Ramos (cell line): Measurements from ENCODE around the gene STX11.
"Not testable (repeated sequence)": the region's sequence is repeated elsewhere in the genome, so short reads cannot be mapped to it uniquely, and the experiment has no call there.

Experiments used
- in situ Hi-C: fragments of 300-500 bp; cut with MboI; formaldehyde crosslinking; loops from one replicate; pipeline ENCODE4 v1.14.3; 2022; ENCODE audit warnings: low sequenced_read_pairs; ENCODE audit not compliant: unreplicated experiment

The STX11 gene

DNA sequence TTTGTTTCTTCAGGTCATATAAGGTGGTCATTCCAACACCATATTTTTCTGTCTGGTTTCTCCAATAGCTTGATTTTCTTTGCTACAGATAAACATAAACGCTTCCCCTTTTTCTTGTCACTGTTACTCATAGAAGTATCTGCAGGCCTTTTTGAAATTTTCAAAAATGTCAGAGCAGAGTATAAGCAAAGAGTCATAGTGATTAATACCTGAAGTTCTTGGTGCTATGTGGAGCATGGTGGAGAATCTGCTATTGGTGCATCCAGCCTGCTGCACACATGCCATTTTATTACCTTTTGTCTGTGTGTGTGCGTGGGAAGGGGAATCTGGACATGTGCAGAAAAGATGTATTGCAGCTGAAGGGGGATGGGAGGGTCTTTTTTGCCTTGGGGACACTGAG, 19.7 kb downstream of the STX11 start:
- in situ Hi-C loops: no loop called here

DNA sequence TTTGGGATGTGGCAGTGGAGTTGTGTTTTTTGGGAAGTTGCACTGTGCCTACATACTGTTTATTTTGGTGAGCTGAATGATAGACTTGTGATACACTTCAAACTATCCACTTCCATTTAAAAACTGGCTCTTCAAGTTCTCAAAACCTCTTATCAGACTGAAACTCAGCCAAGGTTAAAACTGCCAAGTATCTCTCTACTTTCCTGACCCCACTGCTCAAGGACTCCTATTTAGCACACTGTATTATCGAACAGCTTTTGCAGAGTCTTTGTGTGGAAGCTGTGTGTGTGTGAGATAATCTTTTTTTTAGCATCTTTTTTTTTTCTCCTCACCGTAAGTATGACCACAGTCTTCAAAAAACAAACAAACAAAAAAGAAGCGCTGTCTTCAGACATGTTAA, 21.1 kb downstream of the STX11 start:
- in situ Hi-C loops: no loop called here

DNA sequence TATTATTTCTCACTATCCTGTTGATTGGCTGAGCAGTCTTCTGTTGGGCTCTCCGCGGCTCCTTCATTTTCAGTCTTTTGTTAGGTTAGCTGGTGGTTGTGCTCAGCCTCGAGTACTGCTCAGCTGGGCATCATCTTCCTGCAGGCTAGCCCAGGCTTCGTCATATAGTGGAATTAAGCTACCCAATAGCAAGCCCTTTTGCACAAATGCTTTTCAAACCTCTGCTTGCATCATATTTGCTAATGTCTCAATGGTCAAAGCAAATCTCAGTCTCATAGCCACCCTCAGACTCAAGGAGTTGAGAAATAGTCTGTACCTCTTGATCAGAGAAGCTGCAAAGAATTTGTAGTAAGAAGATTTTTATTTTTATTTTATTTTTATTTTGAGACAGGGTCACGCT, 23.7 kb downstream of the STX11 start:
- in situ Hi-C loops: no loop called here

DNA sequence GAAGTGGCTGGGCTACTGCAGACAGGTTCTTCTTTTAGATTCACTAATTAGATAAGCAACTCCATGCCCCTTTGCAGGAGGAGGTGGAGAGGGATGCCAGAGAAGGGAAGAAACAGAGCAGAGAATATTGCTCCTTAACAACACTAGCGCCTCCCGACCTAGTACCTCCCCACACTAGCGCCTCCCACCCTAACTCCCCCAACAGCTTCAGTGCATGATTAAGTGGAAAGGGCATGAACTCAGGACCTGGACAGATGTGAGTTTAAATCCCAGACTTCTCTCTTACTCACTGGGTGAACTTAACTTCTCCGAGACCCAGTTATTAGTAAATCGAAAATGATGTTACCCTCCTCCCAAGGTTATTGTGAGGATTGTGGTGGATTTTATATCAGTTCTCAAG, 25.7 kb downstream of the STX11 start:
- in situ Hi-C loops: no loop called here

DNA sequence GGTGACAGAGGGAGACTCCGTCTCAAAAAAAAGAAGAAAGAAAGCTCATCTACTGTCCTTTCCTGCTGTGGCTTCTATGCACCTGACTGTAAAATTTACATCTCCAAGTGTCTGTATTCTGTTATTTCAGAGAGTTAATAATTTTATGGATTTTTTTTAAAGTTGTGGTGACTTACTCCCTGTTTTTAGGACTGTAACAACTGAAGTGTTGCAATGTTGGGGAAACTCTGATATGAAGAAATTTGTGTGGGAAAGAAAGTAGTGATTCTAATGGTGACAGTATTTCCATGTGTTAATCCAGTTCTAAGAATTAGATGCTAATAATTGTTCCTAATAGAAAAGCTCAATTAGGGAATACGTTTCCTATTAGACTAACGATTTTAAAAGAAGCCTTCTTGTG, 27.4 kb downstream of the STX11 start:
- in situ Hi-C loops: no loop called here

DNA sequence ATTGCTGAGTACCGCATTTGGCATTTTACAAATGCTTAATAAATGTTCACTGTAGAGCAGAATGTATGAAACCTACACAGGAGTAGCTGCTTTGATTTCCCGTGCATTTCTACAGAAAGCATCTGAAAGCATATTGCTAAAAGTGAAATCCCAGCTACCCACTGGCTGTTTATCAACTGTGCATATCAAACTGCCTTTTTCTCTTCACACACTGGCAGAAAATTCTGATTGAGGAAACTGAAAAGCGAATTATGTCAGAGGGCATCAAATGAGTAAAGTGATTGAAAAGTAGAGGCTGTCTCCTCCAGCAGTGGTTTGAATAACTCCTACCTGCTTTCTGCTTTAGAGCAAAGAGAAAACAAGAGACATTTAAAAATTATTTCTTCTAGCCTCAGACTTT, 28.0 kb downstream of the STX11 start:
- in situ Hi-C loops: no loop called here

DNA sequence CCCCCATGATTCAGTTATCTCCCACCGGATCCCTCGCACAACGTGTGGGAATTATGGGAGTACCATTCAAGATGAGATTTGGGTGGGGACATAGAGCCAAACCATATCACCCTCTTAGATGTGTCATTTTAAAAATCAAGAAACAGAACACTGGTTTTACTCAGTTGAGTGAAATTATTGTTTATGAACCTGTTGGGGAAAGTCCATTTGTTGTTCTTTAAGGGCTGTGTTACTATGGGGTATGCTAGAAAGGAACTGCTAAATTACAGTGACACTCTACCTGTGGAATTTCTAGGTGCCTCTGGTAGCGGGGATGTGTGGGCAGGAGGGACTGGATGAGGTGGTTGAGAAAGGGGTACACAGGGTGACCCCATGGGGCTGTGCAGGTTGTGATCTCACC, 28.9 kb downstream of the STX11 start:
- in situ Hi-C loops: no loop called here

DNA sequence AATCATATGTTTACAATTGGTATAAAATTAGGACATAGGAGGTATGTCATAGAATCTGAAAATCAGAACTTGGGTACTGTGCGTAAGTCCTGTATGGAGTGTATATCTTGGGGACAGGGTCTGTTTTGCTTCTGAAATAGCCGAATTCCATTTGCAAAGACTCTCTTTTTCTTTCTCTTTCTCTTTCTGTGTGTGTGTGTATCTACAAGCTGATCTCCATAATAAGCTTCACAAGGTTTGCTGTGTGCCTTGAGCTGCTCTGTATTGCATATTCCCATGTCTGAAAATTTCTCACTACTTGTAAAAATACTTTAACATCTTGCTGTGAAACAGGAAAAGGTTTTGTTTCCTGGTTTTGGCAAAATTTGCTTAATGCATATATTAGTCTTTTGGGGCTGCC, 29.5 kb downstream of the STX11 start:
- in situ Hi-C loops: no loop called here

DNA sequence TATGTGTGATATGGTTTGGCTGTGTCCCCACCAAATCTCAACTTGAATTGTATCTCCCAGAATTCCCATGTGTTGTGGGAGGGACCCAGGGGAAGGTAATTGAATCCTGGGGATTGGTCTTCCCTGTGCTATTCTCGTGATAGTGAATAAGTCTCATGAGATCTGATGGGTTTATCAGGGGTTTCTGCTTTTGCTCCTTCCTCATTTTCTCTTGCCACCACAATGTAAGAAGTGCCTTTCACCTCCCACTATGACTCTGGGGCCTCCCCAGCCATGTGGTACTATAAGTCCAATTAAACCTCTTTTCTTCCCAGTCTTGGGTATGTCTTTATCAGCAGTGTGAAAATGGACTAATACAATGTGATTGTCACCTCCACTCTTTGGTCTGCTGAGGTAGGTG, 30.0 kb downstream of the STX11 start:
- in situ Hi-C loops: not testable (repeated sequence)

DNA sequence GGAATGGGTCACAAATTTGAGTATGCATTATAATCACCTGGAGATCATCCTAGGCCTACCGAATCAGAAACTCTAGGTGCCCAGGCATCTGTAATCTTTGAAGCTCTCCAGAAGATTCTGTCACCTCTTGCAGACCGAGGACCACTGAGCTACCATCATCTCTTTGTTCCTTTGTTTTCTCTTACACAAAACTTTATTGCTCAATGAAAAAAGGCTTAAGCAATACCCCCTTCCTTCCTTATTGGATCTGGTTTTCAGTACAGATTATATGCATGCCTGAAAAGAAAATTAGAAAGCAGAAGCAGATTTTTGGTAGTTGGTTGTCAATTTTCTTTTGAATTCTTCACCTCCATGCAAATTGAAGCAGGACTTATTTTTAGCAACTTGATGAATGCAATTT, 31.3 kb downstream of the STX11 start:
- in situ Hi-C loops: no loop called here

DNA sequence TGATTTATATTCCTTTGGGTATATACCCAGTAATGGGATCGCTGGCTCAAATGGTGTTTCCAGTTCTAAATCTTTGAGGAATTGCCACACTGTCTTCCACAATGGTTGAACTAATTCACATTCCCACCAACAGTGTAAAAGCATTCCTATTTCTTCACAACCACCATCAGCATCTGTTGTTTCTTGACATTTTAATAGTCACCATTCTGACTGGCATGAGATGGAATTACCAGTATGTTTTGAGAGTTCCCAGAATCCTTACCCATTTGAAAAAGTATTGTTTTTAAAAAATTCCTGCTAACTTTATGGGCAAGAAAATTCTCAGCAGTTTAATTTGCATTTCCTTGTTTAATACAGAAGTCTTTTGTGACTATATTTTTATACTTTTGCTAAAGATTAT, 33.9 kb downstream of the STX11 start:
- in situ Hi-C loops: not testable (repeated sequence)

DNA sequence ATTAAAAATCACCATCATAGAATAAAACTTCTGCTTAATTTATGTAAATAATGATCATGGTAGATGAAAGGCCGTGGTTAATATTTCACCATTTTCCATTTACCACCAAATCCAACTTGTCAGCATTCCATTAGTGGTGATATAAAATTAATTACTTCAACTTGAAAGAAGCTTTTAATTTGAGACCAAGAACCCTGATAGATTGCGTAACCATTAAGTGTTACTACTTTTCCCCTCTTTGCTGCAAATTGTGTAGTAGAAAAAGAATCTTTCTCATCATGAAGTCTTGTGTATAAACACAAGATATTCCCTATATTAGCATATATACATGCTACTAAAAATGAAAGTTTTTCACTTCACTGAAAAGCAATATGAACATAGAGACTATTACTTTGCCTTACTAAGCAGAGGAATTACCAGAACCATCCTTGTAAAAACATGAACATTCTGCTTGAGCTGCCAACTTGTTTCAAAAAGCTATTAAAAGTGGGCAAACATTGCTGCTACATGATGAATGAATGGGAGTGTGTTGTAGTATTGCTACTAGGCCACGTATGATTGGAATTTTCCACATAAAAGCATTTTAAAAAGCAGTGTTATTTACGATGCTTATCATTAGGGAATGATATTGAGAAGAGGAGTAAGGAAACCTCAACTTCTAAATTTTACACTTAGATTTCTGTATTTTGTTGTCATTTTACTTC, 35.0 kb downstream of the STX11 start:
- in situ Hi-C loops: no loop called here

DNA sequence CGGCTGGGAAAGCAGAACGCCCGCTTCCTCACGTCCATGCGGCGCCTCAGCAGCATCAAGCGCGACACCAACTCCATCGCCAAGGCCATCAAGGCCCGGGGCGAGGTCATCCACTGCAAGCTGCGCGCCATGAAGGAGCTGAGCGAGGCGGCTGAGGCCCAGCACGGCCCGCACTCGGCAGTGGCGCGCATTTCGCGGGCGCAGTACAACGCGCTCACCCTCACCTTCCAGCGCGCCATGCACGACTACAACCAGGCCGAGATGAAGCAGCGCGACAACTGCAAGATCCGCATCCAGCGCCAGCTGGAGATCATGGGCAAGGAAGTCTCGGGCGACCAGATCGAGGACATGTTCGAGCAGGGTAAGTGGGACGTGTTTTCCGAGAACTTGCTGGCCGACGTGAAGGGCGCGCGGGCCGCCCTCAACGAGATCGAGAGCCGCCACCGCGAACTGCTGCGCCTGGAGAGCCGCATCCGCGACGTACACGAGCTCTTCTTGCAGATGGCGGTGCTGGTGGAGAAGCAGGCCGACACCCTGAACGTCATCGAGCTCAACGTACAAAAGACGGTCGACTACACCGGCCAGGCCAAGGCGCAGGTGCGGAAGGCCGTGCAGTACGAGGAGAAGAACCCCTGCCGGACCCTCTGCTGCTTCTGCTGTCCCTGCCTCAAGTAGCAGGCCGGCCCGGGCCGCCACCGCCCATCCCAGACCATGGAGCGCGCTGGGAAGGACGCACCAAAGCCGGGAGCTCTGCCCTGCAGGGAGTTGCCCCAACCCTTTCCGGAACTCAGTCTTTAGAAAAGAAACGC, 36.7 kb downstream of the STX11 start:
- in situ Hi-C loops: no loop called here

DNA sequence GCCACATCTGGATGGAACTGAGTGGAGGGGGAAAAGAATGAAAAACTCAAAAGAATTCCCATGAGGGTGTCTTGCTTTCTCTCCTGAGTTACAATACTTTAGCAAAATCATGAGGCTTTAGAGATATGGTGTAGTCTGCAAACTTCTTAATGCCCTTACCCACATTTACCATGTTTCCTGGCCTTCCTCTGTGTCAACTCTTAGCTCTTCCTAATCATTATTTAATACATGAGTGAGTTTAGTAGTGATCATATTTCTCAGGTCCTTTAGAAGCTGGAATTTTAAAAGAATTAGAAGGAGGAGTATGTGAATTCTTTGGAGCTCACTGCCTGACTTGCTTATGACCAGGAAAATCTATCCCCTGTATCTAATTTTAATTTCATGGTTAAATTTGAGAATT, 39.0 kb downstream of the STX11 start:
- in situ Hi-C loops: no loop called here

DNA sequence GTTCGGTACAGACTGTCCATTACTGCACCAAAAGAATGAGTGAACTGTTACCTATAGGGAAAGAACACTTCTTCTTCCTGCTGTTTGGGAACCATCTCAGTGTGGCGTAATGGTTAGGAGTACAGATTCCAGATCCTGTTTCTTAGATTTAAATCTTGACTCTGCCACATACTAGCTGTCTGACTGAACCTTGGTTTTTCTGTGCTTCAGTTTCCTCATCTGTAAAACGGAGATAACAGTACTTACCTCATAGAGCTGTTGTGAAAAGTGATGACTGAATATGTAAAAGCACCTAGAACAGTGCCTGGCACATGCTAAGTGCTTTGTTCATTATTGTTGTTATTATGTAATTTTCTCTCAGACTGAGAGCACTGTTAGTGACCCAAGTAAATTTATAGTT, 39.8 kb downstream of the STX11 start:
- in situ Hi-C loops: no loop called here

DNA sequence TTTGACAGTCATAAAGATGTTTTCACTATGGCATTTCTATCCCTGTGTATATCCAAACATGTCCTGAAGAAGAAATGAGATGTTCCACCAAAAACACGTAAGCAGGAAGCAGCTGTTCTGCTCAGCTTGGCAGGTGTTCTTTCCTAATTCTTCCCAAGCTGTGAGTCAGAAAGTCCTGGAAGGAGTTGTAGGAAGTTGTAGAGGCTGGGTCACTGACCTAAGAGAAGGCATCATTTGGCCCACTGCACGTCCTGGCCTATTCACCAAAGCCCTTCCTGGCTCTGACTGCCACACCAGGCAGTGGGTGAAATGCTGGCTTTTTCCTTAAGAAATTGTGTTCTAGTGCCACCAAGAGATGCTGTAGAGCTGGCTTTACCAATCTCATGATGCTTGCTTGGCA, 40.3 kb downstream of the STX11 start:
- in situ Hi-C loops: no loop called here

DNA sequence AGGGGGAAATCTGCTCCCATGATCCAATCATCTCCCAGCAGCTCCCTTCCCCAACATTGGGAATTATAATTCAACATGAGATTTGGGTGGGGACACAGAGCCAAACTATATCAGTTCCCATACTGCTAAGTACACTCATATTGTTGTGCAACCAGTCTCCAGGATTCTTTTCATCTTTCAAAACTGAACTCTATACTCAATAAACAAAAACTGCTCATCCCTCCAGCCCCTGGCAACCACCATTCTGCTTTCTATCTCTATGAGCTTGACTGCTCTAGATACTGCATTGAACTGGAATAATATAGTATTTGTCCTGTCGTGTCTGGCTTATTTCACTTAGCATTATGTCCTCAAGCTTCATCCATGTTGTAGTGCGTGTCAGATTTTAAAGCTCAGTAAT, 42.9 kb downstream of the STX11 start:
- in situ Hi-C loops: no loop called here

DNA sequence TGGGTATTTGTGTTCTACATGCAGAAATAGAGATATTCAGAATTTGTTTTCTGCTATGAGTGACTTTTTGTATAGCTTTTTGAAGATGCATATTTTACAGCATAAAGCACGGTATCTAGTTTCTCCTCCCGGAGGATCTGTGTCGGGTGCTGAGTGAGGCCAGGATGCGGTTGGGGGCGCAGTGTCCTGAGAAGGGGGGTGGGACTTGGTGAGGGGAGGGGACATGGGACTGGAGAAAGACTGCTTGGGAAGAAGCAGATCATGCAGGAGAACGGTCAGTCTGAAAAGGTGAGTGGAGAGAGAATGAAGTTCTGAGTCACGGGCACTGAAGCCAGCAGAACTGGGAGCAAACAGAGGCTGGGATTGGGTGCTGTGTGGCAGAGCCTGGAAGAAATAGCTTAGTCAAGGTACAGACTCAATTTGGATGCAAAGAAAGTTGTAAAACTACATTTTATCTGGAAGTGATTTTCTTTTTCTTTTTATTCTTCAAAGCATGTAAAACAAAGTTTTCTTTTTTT, 44.0 kb downstream of the STX11 start:
- in situ Hi-C loops: no loop called here

DNA sequence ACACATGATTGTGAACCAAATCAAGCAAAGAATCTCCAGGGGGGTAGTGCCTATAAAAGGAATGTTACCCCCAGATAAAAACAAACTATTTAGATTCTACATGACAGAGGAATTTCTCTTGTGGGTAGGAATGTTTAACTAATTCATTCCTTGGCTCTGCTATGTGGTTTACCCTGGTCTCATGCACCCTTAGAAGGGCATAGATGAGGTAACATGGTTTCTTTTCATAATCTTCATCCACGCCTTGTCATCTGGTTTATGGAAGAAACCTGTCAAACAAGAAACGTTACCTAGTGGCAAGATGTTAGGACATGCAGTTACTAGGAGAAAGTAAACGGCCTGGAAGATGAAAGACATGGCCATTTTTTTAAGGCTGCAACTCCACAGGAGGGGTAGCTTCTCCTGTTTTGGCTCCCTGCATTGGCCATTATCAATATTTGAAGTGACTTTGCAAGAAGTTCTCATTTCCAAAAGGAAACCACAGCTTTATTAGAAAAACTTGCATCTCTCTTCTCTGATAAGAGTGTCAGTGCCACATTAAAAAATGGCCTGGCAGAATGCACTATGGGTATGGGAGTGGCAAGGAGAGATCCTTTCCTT, 45.5 kb downstream of the STX11 start:
- in situ Hi-C loops: no loop called here

DNA sequence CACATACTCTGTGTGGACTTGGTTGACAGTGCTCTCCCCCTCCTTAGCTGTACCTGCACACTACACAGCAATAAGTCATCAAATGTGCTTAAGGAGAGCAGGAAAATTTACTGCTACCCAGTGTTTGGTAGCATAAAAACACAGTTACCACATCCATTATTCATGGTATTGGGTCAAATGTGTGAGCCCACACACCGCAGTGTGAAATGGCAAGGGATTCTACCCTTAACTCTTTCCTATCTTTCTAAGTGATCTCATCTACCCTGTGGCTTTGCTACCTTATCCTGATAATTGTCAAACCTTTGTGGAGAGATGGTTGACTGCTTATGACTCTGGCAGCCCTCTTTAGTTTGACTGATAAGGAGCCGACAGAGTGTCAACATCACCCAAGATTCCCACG, 47.6 kb downstream of the STX11 start:
- in situ Hi-C loops: no loop called here

DNA sequence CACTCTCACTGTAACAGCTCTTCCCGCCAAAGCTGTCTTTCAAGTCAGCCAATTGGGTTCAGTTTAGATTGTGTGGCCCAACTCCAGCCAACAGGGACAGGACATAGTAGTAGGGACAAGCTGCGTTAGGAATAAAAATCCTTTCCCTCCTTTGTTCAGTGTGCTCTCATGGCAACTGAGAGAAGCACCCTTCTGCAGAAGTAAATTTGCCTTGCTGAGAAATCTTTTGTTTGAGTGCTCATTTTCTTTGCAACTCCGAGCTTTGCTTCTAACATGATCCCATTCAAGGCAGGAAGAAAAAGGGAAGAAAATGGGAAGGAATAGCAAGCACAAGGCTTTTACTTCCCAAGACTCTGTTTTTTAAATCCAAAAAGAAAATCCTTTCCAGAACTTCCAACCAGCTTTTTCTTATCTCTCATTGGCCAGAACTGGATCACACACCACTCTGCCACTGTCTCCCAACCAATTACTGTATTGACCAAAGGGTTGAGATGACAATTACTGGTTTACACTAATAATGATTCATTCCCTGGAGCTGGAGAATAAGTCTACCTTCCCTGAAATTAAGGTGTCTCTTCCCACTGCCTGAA, 52.7 kb downstream of the STX11 start:
- in situ Hi-C loops: no loop called here
